Endothelial cell (in vitro differentiated cells): ENCODE measurements around the gene MREG. TPM values are rescaled to one million over a fixed set of nuclear protein-coding genes. Genes with fewer than 3 reads are reported as not detected.

ENCODE experiments used
- DNase-seq: peaks from one replicate; pipeline ENCODE4 v3.0.0; 2021; ENCODE audit warnings: low spot score
- H3K27ac Mint-ChIP-seq: one replicate; pipeline ENCODE4 v1.8.0; 2021; ENCODE audit warnings: mixed read lengths, inconsistent platforms; ENCODE audit not compliant: unreplicated experiment
- H3K27me3 Mint-ChIP-seq: one replicate; pipeline ENCODE4 v1.8.0; 2021; ENCODE audit warnings: mild to moderate bottlenecking, moderate library complexity, mixed read lengths, inconsistent platforms; ENCODE audit not compliant: unreplicated experiment
- H3K36me3 Mint-ChIP-seq: one replicate; pipeline ENCODE4 v1.8.0; 2021; ENCODE audit warnings: mild to moderate bottlenecking, low read depth, mixed read lengths, inconsistent platforms; ENCODE audit not compliant: unreplicated experiment
- H3K4me1 Mint-ChIP-seq: one replicate; pipeline ENCODE4 v1.8.0; 2021; ENCODE audit warnings: mild to moderate bottlenecking, mixed read lengths, inconsistent platforms; ENCODE audit not compliant: unreplicated experiment
- H3K4me3 Mint-ChIP-seq: one replicate; pipeline ENCODE4 v1.8.0; 2021; ENCODE audit warnings: mild to moderate bottlenecking, mixed read lengths, inconsistent platforms; ENCODE audit not compliant: unreplicated experiment
- H3K9me3 Mint-ChIP-seq: one replicate; pipeline ENCODE4 v1.8.0; 2021; ENCODE audit warnings: mixed read lengths, inconsistent platforms; ENCODE audit not compliant: unreplicated experiment
- CTCF ChIP-seq: fragments of 200-600 bp; sonication (generic); IDR thresholded peaks from one replicate; pipeline ENCODE4 v1.5.0; 2021; ENCODE audit warnings: antibody characterized with exemption; ENCODE audit not compliant: unreplicated experiment
- total RNA-seq: library from RNA; stranded (reverse); fragmentation: NEBNext Ultra II Directional; extraction: Animal tissue kit (Norgen Biotek cat#: 25700); gene quantifications from one replicate; pipeline ENCODE4 v1.2.1, GENCODE V29; 2021; ENCODE audit not compliant: unreplicated experiment

Gene MREG
- total RNA-seq, 1 donor from 2014 or later, result 26.1 TPM

DNA sequence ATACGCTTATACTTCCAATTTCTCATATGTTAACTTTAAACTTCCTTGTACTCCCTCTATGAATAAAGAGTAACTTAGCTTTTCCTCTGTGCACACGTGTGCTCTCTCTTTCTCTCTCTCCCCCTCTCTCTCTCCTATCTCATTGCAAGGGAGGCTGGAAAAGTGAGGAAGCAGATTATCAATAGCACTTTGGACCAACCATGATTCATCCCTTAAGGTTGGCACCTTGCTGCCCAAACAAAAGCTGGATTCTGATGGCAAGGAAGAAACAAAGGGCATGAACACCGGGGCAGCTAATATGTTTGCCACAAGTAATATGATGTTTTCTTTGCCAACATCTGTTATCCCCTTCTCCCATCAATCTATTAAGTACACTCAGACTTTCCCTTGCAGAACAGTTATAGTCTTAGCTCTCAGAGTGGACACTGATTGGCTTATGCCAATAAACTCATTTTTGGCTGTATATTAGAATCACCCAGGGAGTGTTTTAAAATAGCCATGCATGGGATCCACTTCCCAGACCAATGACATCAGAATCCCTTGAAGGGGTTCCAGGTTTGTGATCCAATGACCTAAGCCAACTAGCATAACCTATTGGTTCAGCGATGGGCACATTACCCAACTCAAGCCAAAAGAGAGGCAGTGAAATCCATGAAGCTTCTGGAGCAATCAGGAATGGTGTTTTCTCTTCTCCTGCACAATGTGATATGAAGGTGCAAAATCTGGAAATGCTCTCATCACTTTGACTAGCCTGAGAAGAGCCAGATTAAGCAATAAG lies 60.3 kb downstream of the MREG start:
- peaks cover 4% of the 10 kb centered on the region for H3K27me3 Mint-ChIP-seq
- H3K4me3 Mint-ChIP-seq, result no peak overlapping the region
- no peak overlapping the region for H3K27ac Mint-ChIP-seq
- DNase-seq, result no peak
- TF ChIP-seq CTCF, result no peak
- peaks cover 4% of the 10 kb centered on the region for H3K9me3 Mint-ChIP-seq
- peaks cover 18% of the 10 kb centered on the region for H3K4me1 Mint-ChIP-seq
- peaks cover 6% of the 10 kb centered on the region for H3K36me3 Mint-ChIP-seq

- Mint-ChIP-seq H3K4me1 (peaks cover 9% of the 10 kb centered on the region), H3K27me3 (no peaks in the 10 kb centered on the region), H3K9me3 (peaks cover 4% of the 10 kb centered on the region), H3K4me3 (no peak overlapping the region), H3K36me3 (peaks cover 6% of the 10 kb centered on the region), H3K27ac (no peak overlapping the region)
- DNase-seq, result no peak
- no peak for TF ChIP-seq CTCF
These were observed 61.8 kb downstream of the MREG start for GRCh38 chr2:215951558-215951957.

GRCh38 chr2:215949991-215950404 lies 63.4 kb downstream of the MREG start:
- no peak for DNase-seq
- TF ChIP-seq CTCF, result peak; percentile 74
- peaks cover 9% of the 10 kb centered on the region for H3K4me1 Mint-ChIP-seq
- peaks cover 4% of the 10 kb centered on the region for H3K9me3 Mint-ChIP-seq
- no peak overlapping the region for H3K27ac Mint-ChIP-seq
- H3K4me3 Mint-ChIP-seq, result no peak overlapping the region
- H3K36me3 Mint-ChIP-seq, result peaks cover 11% of the 10 kb centered on the region
- no peaks in the 10 kb centered on the region for H3K27me3 Mint-ChIP-seq

DNA sequence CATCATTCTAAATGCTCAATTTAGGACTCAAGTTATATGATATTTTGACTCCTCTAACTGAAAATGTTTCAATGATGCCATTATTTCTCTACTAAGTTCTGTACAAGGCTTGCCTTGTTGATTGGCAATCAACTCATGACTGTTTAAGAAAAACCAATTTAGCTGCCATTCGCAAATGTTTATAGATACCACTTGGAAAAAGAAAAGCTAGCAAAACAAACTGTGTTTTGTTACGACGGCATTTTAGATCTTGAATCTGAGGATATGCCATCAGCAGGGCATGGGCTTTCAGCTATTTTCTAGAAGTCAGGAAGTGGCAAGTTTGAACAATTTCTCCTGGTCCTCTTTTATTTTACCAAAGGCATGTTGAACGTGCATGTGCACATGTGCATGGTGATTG lies 65.3 kb downstream of the MREG start:
- H3K27ac Mint-ChIP-seq, result no peak overlapping the region
- no peaks in the 10 kb centered on the region for H3K27me3 Mint-ChIP-seq
- H3K36me3 Mint-ChIP-seq, result peaks cover 15% of the 10 kb centered on the region
- H3K4me3 Mint-ChIP-seq, result no peak overlapping the region
- peaks cover 4% of the 10 kb centered on the region for H3K9me3 Mint-ChIP-seq
- DNase-seq, result no peak
- no peak for TF ChIP-seq CTCF
- peaks cover 6% of the 10 kb centered on the region for H3K4me1 Mint-ChIP-seq

DNA sequence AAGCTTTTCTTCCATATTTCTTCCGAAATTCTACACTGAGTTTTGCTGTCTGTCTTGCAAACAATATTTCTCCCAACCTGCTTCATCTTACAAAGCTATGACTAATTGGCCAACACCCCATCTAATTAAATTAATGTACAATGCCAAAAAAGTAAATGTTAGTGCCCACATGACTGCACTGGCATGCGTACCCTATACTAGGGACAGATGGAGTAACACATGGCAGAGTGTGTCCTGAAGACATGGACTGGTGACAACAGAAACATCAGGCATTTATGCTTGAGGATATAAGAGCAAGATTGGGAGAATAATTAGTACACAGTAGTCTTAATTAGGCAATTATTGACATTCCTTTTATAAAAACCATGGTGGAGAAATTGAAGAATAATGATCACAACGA lies 66.8 kb downstream of the MREG start:
- Mint-ChIP-seq H3K27ac (no peak overlapping the region), H3K4me3 (no peak overlapping the region)

More for the DNA sequence above, 66.8 kb downstream of the MREG start:
- TF ChIP-seq CTCF, result no peak
- H3K9me3 Mint-ChIP-seq, result peaks cover 4% of the 10 kb centered on the region
- no peak for DNase-seq
- peaks cover 3% of the 10 kb centered on the region for H3K4me1 Mint-ChIP-seq
- peaks cover 15% of the 10 kb centered on the region for H3K36me3 Mint-ChIP-seq
- H3K27me3 Mint-ChIP-seq, result no peaks in the 10 kb centered on the region
